Stomach (tissue), 9 donors: ENCODE results near the gene SYTL5. TPM values are rescaled to one million over a fixed set of nuclear protein-coding genes. Genes with fewer than 3 reads are reported as not detected.

Experiments
- DNase-seq, 2 donors: peaks; one replicate each; pipeline versions ENCODE4 v3.0.0 to v3.0.0-alpha.2; 2013 to 2019
- H3K27ac ChIP-seq, 5 donors: fragments of 200-600 bp in 4 of 5; sonication (generic) in 4 of 5; one replicate each; pipeline ENCODE4 v1.5.1; 2013 to 2019; ENCODE audit warnings: mild to moderate bottlenecking in 1 of 5, moderate library complexity in 1 of 5
- H3K27me3 ChIP-seq, 3 donors: fragments of 200-600 bp; sonication (generic); one replicate each; pipeline ENCODE4 v1.5.1; 2017 to 2019; ENCODE audit warnings: mixed run types in 1 of 3
- H3K36me3 ChIP-seq, 4 donors: fragments of 200-600 bp; sonication (generic); 1 replicate in 3 of 4; 2 replicates in 1 of 4; pipeline ENCODE4 v1.5.1; 2016 to 2019
- H3K4me1 ChIP-seq, 4 donors: fragments of 200-600 bp; sonication (generic); one replicate each; pipeline ENCODE4 v1.5.1; 2016 to 2019
- H3K4me3 ChIP-seq, 4 donors: fragments of 200-600 bp; sonication (generic) in 3 of 4; one replicate each; pipeline ENCODE4 v1.5.1; 2016 to 2019; ENCODE audit warnings: mild to moderate bottlenecking in 1 of 4
- H3K9me3 ChIP-seq, 4 donors: fragments of 200-600 bp; sonication (generic); one replicate each; pipeline ENCODE4 v1.5.1; 2016 to 2019
- CTCF ChIP-seq, 7 experiments: fragments of 450-650 bp in 4 of 7; fragments of 200-600 bp in 3 of 7; sonication (generic) in 3 of 7; IDR thresholded peaks; one replicate each; pipeline ENCODE4 v1.5.1; 2016 to 2019; ENCODE audit warnings: antibody characterized with exemption in 7 of 7, control low read depth in 2 of 7, mild to moderate bottlenecking in 1 of 7
- EP300 ChIP-seq: sonication (generic); formaldehyde crosslinking; IDR thresholded peaks from one replicate; pipeline ENCODE4 v1.6.1; 2017; ENCODE audit warnings: antibody characterized with exemption
- POLR2A ChIP-seq, 4 donors: fragments of 450-650 bp; IDR thresholded peaks; one replicate each; pipeline ENCODE4 v1.6.1; 2016; ENCODE audit warnings: antibody characterized with exemption in 4 of 4, control low read depth in 2 of 4, mild to moderate bottlenecking in 1 of 4, moderate library complexity in 1 of 4
- POLR2AphosphoS5 ChIP-seq, 3 donors: sonication (generic); formaldehyde crosslinking; IDR thresholded peaks; one replicate each; pipeline ENCODE4 v1.6.1; 2016; ENCODE audit warnings: antibody characterized with exemption in 3 of 3
- WGBS, 5 donors: extraction: QIAGEN DNeasy Blood & Tissue Kit in 3 of 5; methylation state at CpG; one replicate each; pipeline versions ENCODE4 v1.1.5 to v1.1.7; 2013 to 2018; 5-methylcytosine and 5-hydroxymethylcytosine counted together
- intact Hi-C: fragments of 100-400 bp; cut with DNase I; formaldehyde crosslinking; loops from one replicate; pipeline ENCODE4 v1.15.1; 2023; ENCODE audit warnings: low total_unique reads
- polyA plus RNA-seq, 3 donors: library from polyadenylated mRNA; stranded (reverse); fragments of 200-250 nt; gene quantifications; one replicate each; pipeline ENCODE4 v1.2.3, GENCODE V29; 2013
- total RNA-seq, 5 donors: library from RNA; depleted of rRNA; stranded (reverse); fragments of >200 nt; gene quantifications; one replicate each; pipeline versions ENCODE4 v1.1.0 to v1.2.3, GENCODE V29; 2014 to 2016
- donor health status: healthy with polysubstance abuse.
- donor health status: Bipolar disorder and iron deficiency.
- donor health status: healthy.

The SYTL5 gene
- total and polyA plus RNA-seq, 8 donors, result under 0.01 to 18.9 (median 4.9) TPM

DNA sequence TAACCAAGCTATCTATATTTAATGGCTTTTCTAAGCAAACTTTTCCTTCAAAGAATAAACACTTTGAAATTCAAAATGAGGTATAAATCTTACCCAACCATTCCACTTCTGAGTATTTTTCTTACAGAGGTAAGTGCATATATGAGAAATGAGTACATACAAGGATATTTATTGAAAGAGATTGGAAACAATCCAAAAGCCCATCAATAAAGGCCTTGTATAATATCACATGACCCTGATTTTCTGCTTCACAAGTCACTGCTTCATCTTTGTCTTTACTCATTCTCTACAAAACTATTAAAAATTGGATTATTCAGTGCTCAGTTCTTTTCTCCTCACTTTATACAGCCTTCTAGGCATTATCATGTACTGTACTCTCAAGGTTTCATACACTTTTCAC, 123.0 kb downstream of the SYTL5 start:
- TF ChIP-seq CTCF (IDR thresholded peaks at IDR 0.05), result no peak
- no peak for TF ChIP-seq POLR2AphosphoS5 (IDR thresholded peaks at IDR 0.05)
- no peak for TF ChIP-seq EP300
- no peak for TF ChIP-seq POLR2A (IDR thresholded peaks at IDR 0.05)
- Histone ChIP-seq H3K9me3 (no peaks in the 10 kb centered on the region), H3K27me3 (no peaks in the 10 kb centered on the region), H3K27ac (no peak overlapping the region), H3K36me3 (no peaks in the 10 kb centered on the region), H3K4me1 (no peaks in the 10 kb centered on the region), H3K4me3 (no peak overlapping the region)
- no peak for DNase-seq
- intact Hi-C loops, result no loop called here

DNA sequence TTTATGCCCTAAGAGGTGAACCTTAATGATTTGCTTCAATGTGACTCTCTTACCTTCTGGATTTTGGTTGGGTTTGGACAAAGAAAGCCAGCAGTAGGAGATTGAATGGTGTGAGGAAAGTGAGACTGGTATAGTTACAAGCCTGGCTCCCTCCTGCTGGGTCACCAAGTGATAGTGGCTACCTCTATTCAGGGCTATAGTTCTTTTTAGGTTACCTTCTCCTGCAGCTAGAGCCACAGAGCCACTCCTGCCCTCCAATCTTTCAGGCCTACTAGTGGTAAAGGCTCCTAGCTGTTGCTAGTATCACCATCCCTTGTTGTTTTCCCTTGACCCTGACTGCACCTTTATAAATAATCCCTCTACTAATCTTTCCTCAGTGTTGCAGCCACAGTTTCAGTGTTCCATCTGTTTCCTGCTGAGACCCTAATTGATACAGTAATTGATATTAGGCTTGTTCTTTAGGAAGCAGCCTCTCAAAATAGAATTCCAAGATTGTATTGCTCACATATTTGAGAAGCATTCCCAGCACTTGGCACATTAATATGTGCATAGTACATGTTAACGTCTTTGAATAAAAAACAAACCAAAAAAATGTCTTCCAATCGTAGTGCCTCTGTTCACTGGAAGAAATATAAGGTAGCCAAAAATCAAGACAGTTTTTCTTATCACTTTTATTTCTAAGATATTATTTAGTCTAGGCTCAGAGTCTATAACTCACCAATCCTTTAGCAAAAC, 132.0 kb downstream of the SYTL5 start:
- Histone ChIP-seq H3K4me1 (no peaks in the 10 kb centered on the region), H3K36me3 (no peaks in the 10 kb centered on the region), H3K27me3 (no peaks in the 10 kb centered on the region), H3K4me3 (no peak overlapping the region), H3K9me3 (no peaks in the 10 kb centered on the region), H3K27ac (no peak overlapping the region)
- no peak for DNase-seq
- WGBS, 5 donors, result 63 to 82% (median 78%) methylated on average over 2 of the region's 2 CpGs
- intact Hi-C loops, result no loop called here
- no peak for TF ChIP-seq POLR2AphosphoS5 (IDR thresholded peaks at IDR 0.05)
- TF ChIP-seq POLR2A (IDR thresholded peaks at IDR 0.05), result no peak
- TF ChIP-seq CTCF (IDR thresholded peaks at IDR 0.05), result no peak
- no peak for TF ChIP-seq EP300

- H3K36me3 ChIP-seq, result no peaks in the 10 kb centered on the region
- TF ChIP-seq POLR2AphosphoS5 (IDR thresholded peaks at IDR 0.05), result no peak
- no peak for TF ChIP-seq CTCF (IDR thresholded peaks at IDR 0.05)
- no peak for TF ChIP-seq EP300
- TF ChIP-seq POLR2A (IDR thresholded peaks at IDR 0.05), result no peak
- WGBS, 5 donors, result 81 to 99% (median 91%) methylated on average over 2 of the region's 2 CpGs
- no peak overlapping the region for H3K4me3 ChIP-seq
- no peak overlapping the region for H3K27ac ChIP-seq
- intact Hi-C loops, result no loop called here
- H3K4me1 ChIP-seq, result no peaks in the 10 kb centered on the region
- no peaks in the 10 kb centered on the region for H3K9me3 ChIP-seq
- no peak for DNase-seq
- H3K27me3 ChIP-seq, result no peaks in the 10 kb centered on the region
These were observed 132.5 kb downstream of the SYTL5 start for GRCh38 chrX:38138900-38139299.

DNA sequence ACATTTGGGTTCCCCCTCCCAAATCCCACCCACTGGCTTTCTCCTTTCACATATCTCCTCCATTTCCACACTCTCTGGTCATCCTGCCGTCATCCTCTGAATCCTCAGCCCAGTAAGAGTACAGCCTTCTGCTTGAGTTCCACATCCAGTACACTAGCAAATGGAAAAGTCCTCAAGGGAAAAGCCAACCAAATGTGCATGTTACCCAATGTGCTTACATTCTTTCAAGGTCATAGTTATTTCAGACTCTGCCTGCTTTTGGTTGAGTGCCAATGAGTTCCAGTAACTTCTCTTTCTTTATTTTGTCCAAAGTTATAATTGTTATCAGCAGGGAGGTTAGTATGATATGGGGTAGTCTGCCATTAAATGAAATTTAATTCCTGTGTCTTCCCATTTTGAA, 136.3 kb downstream of the SYTL5 start:
- TF ChIP-seq EP300 (no peak), POLR2AphosphoS5 (IDR thresholded peaks at IDR 0.05) (peak in 1 of 3 donors; percentile 20)
- Histone ChIP-seq H3K9me3 (no peaks in the 10 kb centered on the region), H3K4me3 (no peak overlapping the region), H3K4me1 (no peaks in the 10 kb centered on the region), H3K36me3 (no peaks in the 10 kb centered on the region), H3K27ac (no peak overlapping the region), H3K27me3 (no peaks in the 10 kb centered on the region)
- DNase-seq, result peak in 1 of 2 donors; percentile 12
- intact Hi-C loops, result no loop called here
- WGBS, 5 donors, result 55 to 92% (median 67%) methylated on average over 1 of the region's 1 CpG

DNA sequence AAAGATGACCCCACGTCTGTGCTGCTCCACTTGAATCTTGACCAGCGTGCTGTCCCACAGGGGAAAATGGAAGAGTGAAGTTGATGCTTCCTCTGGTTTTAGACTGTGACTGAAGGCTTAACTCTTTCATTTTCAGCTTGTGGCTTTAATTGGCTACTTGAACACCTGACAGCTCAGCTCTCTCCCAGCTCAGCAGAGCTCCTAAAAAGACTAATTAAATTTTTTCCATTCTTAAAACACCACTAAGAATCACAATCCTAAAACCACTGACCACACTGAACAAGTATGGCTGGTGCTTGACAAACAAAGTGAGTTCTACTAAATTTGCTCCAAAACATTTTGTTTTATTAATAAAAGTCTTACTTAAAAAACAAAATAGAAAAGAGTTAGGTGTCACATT, 142.7 kb downstream of the SYTL5 start:
- 59 to 96% (median 83%) methylated on average over 2 of the region's 2 CpGs for WGBS, 5 donors
- no peak overlapping the region for H3K27ac ChIP-seq
- TF ChIP-seq EP300 (no peak), CTCF (IDR thresholded peaks at IDR 0.05) (no peak), POLR2A (IDR thresholded peaks at IDR 0.05) (no peak), POLR2AphosphoS5 (IDR thresholded peaks at IDR 0.05) (no peak)
- no peaks in the 10 kb centered on the region for H3K9me3 ChIP-seq
- no peak for DNase-seq
- intact Hi-C loops, result no loop called here
- no peaks in the 10 kb centered on the region for H3K36me3 ChIP-seq
- no peak overlapping the region for H3K4me3 ChIP-seq
- no peaks in the 10 kb centered on the region for H3K27me3 ChIP-seq
- no peaks in the 10 kb centered on the region for H3K4me1 ChIP-seq
